PC-3 (cell line): ENCODE measurements around the gene SLC12A5. TPM values are rescaled to one million over a fixed set of nuclear protein-coding genes. Genes with fewer than 3 reads are reported as not detected.

Source experiments
- ATAC-seq: fragments of 200-7000 bp; cut with Tn5 transposase; 2 replicates; pipeline ENCODE4 v1.9.1; 2020; ENCODE audit warnings: mild to moderate bottlenecking, moderate library complexity
- BruUV-seq: library from RNA; stranded (reverse); fragments of 400-500 nt; replicated peaks from 2 replicates; lab custom pipeline; 2021; lab: Mats Ljungman, UMichigan
- CTCF ChIA-PET: fragments of 300-600 bp; sonication (Branson Sonifier 250); formaldehyde crosslinking; loops from one replicate; lab custom pipeline; 2022; ENCODE audit warnings: antibody characterized with exemption; lab: Charles Lee
- POLR2A ChIA-PET: fragments of 300-600 bp; sonication (Branson Sonifier 250); formaldehyde crosslinking; loops from one replicate; lab custom pipeline; 2022; ENCODE audit warnings: antibody characterized with exemption; ENCODE audit not compliant: unreplicated experiment; lab: Charles Lee
- DNase-seq: peaks from one replicate; pipeline ENCODE4 v3.0.0-alpha.2; 2015
- H2AFZ ChIP-seq: fragments of 300-600 bp; sonication (generic); 2 replicates; pipeline ENCODE4 v1.6.0; 2016; ENCODE audit warnings: antibody characterized with exemption, low read length
- H3F3A ChIP-seq: fragments of 300-600 bp; sonication (generic); one replicate; pipeline ENCODE4 v1.6.0; 2017; ENCODE audit warnings: antibody characterized with exemption, low read length, control low read depth, mild to moderate bottlenecking; ENCODE audit not compliant: unreplicated experiment
- H3K27ac ChIP-seq: fragments of 300-600 bp; sonication (generic); 2 replicates; pipeline ENCODE4 v1.5.1; 2016; ENCODE audit warnings: mild to moderate bottlenecking, low read length
- H3K27me3 ChIP-seq: fragments of 300-600 bp; sonication (generic); 2 replicates; pipeline ENCODE4 v1.6.1; 2016; ENCODE audit warnings: low read length, mixed read lengths
- H3K36me3 ChIP-seq: fragments of 300-600 bp; sonication (generic); 2 replicates; pipeline ENCODE4 v1.6.1; 2016; ENCODE audit warnings: low read depth, mixed run types, low read length, mixed read lengths
- H3K4me1 ChIP-seq: fragments of 300-600 bp; sonication (generic); 2 replicates; pipeline ENCODE4 v1.5.1; 2016; ENCODE audit warnings: low read length; ENCODE audit not compliant: insufficient read depth
- H3K4me2 ChIP-seq: fragments of 300-600 bp; sonication (generic); 2 replicates; pipeline ENCODE4 v1.6.0; 2016; ENCODE audit warnings: low read length
- H3K4me3 ChIP-seq: fragments of 300-600 bp; sonication (generic); 2 replicates; pipeline ENCODE4 v1.5.1; 2016; ENCODE audit warnings: mild to moderate bottlenecking, low read length, mixed read lengths
- H3K79me2 ChIP-seq: fragments of 300-600 bp; sonication (generic); 2 replicates; pipeline ENCODE4 v1.6.1; 2017; ENCODE audit warnings: low read length, mixed read lengths
- H3K9ac ChIP-seq: fragments of 300-600 bp; sonication (generic); 2 replicates; pipeline ENCODE4 v1.6.0; 2016; ENCODE audit warnings: mild to moderate bottlenecking, low read length
- H3K9me2 ChIP-seq: fragments of 300-600 bp; sonication (generic); replicated peaks from 2 replicates; pipeline ENCODE4 v1.6.1; 2016; ENCODE audit warnings: mixed run types, low read length, mixed read lengths
- H3K9me3 ChIP-seq: fragments of 300-600 bp; sonication (generic); 2 replicates; pipeline ENCODE4 v1.6.1; 2016; ENCODE audit warnings: low read length, mixed read lengths
- H4K20me1 ChIP-seq: fragments of 300-600 bp; sonication (generic); 2 replicates; pipeline ENCODE4 v1.6.1; 2016; ENCODE audit warnings: low read length, mixed read lengths
- CTCF ChIP-seq: fragments of 300-600 bp; sonication (generic); conservative IDR thresholded peaks from 2 replicates; pipeline ENCODE4 v1.5.1; 2017; ENCODE audit warnings: antibody characterized with exemption, low read depth, mild to moderate bottlenecking, low read length
- EZH2 ChIP-seq: fragments of 300-600 bp; sonication (generic); IDR thresholded peaks from one replicate; pipeline ENCODE4 v1.6.1; 2017; ENCODE audit warnings: antibody characterized with exemption, mild to moderate bottlenecking, low read length; ENCODE audit not compliant: unreplicated experiment
- EZH2phosphoT487 ChIP-seq: fragments of 300-600 bp; sonication (generic); IDR thresholded peaks from 2 replicates; pipeline ENCODE4 v1.6.1; 2018; ENCODE audit warnings: mild to moderate bottlenecking, antibody characterized with exemption, low read length, borderline replicate concordance
- intact Hi-C: fragments of 100-400 bp; cut with micrococcal nuclease; formaldehyde crosslinking; loops from 2 replicates; pipeline ENCODE4 v1.9.0; 2023
- total RNA-seq: library from RNA; depleted of rRNA; stranded (reverse); fragments of >200 nt; gene quantifications from 2 replicates; pipeline ENCODE4 v1.2.3, GENCODE V29; 2014

SLC12A5 gene
- total RNA-seq, 1 experiment from 2014 or later: 2.4 TPM

GRCh38 chr20:46087161-46087560, 58.1 kb downstream of the SLC12A5 start:
- ATAC-seq (no peak), DNase-seq (peak; percentile 41)
- H3K9ac ChIP-seq: no peak overlapping the region
- peaks cover 38% of the 10 kb centered on the region for H3K4me1 ChIP-seq
- H3K9me2 ChIP-seq: no peaks in the 10 kb centered on the region
- H3K36me3 ChIP-seq: no peaks in the 10 kb centered on the region
- peak overlapping the region; percentile 44; the same call in 1 of the 2 replicates for H3K4me3 ChIP-seq
- H3F3A ChIP-seq: no peaks in the 10 kb centered on the region
- intact Hi-C loops: loop anchor here (1.0 to 2.0 kb wide), 2 partner anchors 64 to 72 kb away; no protein-coding TSS in a partner anchor
- ChIA-PET POLR2A (no interaction called here), CTCF (interaction anchor here (0.6 kb wide), 1 partner anchor 18 kb away, joined by 4 read pairs; no protein-coding TSS in a partner anchor)
- peaks cover 73% of the 10 kb centered on the region for H3K79me2 ChIP-seq
- H3K4me2 ChIP-seq: peak overlapping the region; percentile 80
- H3K27ac ChIP-seq: no peak overlapping the region
- no TSS peak for BruUV-seq
- no peaks in the 10 kb centered on the region for H3K9me3 ChIP-seq
- no peaks in the 10 kb centered on the region for H3K27me3 ChIP-seq
- no peak overlapping the region for H2AFZ ChIP-seq
- TF ChIP-seq EZH2: no peak
- TF ChIP-seq CTCF: peak; percentile 67
- peaks cover 70% of the 10 kb centered on the region for H4K20me1 ChIP-seq

- Histone ChIP-seq H3K79me2 (peaks cover 59% of the 10 kb centered on the region), H4K20me1 (peaks cover 56% of the 10 kb centered on the region), H3K9ac (peak overlapping the region; percentile 96), H3K27ac (peak overlapping the region; percentile 77), H2AFZ (no peak overlapping the region), H3K4me2 (peak overlapping the region; percentile 80), H3F3A (no peaks in the 10 kb centered on the region), H3K9me2 (no peaks in the 10 kb centered on the region), H3K9me3 (no peaks in the 10 kb centered on the region), H3K4me3 (peak overlapping the region; percentile 76), H3K4me1 (peaks cover 38% of the 10 kb centered on the region), H3K36me3 (no peaks in the 10 kb centered on the region), H3K27me3 (no peaks in the 10 kb centered on the region)
- TSS peak; percentile 35 for BruUV-seq
- ChIA-PET POLR2A (interaction anchor here (0.6 kb wide), 1 partner anchor 336 kb away, joined by 3 read pairs; no protein-coding TSS in a partner anchor), CTCF (interaction anchor here (0.8 kb wide), 1 partner anchor 66 kb away, joined by 3 read pairs; no protein-coding TSS in a partner anchor)
- TF ChIP-seq EZH2phosphoT487: no peak
- TF ChIP-seq CTCF: 0 out of 2 replicates have a peak, but pooled peaks have one; percentile 16
- DNase-seq (peak; percentile 68), ATAC-seq (peak; percentile 33)
- intact Hi-C loops: loop anchor here (1.0 kb wide), 1 partner anchor 116 kb away; the partner anchor contains the start of gene ZNF335
Observed at GRCh38 chr20:46088409-46089166, 59.6 kb downstream of the SLC12A5 start.

GRCh38 chr20:46089167-46089416, 60.1 kb downstream of the SLC12A5 start:
- CTCF ChIA-PET: no interaction called here
- Histone ChIP-seq H4K20me1 (peaks cover 51% of the 10 kb centered on the region), H3K9ac (peak overlapping the region; percentile 96), H3F3A (no peaks in the 10 kb centered on the region), H3K9me2 (no peaks in the 10 kb centered on the region), H2AFZ (peak overlapping the region; percentile 55; the same call in 1 of the 2 replicates), H3K27ac (peak overlapping the region; percentile 77), H3K4me1 (peaks cover 38% of the 10 kb centered on the region), H3K9me3 (no peaks in the 10 kb centered on the region), H3K27me3 (no peaks in the 10 kb centered on the region), H3K36me3 (no peaks in the 10 kb centered on the region), H3K4me2 (peak overlapping the region; percentile 80), H3K4me3 (peak overlapping the region; percentile 76), H3K79me2 (peaks cover 54% of the 10 kb centered on the region)
- intact Hi-C loops: no loop called here
- peak; percentile 37 for ATAC-seq
- TF ChIP-seq CTCF (no peak), EZH2phosphoT487 (no peak), EZH2 (no peak)
- POLR2A ChIA-PET: interaction anchor here (0.6 kb wide), 1 partner anchor 336 kb away, joined by 3 read pairs; no protein-coding TSS in a partner anchor
- no TSS peak for BruUV-seq
- no peak for DNase-seq
